ENCODE measurements around the gene ANAPC13. TPM values are rescaled to one million over a fixed set of nuclear protein-coding genes. Genes with fewer than 3 reads are reported as not detected.

Gene ANAPC13
- total RNA-seq, 2 donors from 2014 or later: 21.3 to 36.3 TPM

DNA sequence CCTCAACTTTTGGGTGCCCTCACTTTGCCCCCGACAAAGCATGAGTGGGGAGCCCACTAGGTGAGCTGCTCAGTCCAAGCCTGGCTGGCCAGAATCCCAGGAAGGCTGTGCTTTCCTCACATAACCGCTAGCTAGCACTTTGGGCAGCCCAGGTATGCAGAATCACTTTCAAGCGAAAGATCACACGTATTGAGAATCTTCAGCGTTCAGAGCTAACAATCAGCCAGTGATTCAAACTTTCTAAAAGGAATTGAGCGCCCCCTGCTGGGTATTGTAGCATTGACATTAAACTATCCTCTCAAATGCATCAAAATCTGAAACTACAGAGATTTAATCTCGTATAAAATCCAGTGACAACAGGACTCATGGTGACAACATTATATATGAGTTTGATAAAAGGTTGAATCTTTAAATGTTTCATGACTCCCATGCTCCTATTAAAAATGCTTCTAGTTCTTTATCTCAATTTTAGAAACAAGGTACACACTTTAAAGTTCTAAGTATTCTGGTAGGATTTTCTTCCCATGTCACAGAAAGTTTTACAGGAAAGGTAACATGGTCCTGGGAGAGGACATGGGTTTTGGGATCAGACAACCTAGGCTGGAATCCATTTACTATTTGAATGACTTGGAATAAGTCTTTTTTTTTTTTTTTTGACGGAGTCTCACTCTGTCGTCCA lies 11.8 kb downstream of the ANAPC13 start:
- peak overlapping the region in 2 of 4 donors; percentile 34 to 45 for H3K27ac ChIP-seq
- ATAC-seq: peak; percentile 81
- WGBS, 2 donors: 22% methylated on average over 9 of the region's 9 CpGs

GRCh38 chr3:134472831-134473230 lies 13.0 kb downstream of the ANAPC13 start:
- 96 to 99% methylated on average over 6 of the region's 6 CpGs for WGBS, 2 donors
- H3K4me1 ChIP-seq: peaks cover 14% of the 10 kb centered on the region
- no peak overlapping the region for H3K27ac ChIP-seq
- H3K27me3 ChIP-seq: no peaks in the 10 kb centered on the region
- ATAC-seq (no peak), DNase-seq (no peak)
- no peak overlapping the region for H3K4me3 ChIP-seq
- no peak for TF ChIP-seq POLR2A (IDR thresholded peaks at IDR 0.05)
- TF ChIP-seq CTCF (IDR thresholded peaks at IDR 0.05): no peak
- intact Hi-C loops (cut with DNase I): loop anchor here (5.0 to 10.0 kb wide), 3 partner anchors 96 to 258 kb away; no protein-coding TSS in a partner anchor
- H3K9me3 ChIP-seq: no peaks in the 10 kb centered on the region
- H3K36me3 ChIP-seq (replicated peaks in 1 of 2; ENCODE audit: insufficient read depth in 1 of 2, low read depth in 2 of 2): no peaks in the 10 kb centered on the region

More for the DNA sequence above, 11.8 kb downstream of the ANAPC13 start:
- Histone ChIP-seq H3K36me3 (replicated peaks in 1 of 2; ENCODE audit: insufficient read depth in 1 of 2, low read depth in 2 of 2) (peaks cover 0 to 1% of the 10 kb centered on the region in 2 donors), H3K9me3 (no peaks in the 10 kb centered on the region), H3K4me1 (peaks cover 20% of the 10 kb centered on the region), H3K27me3 (no peaks in the 10 kb centered on the region), H3K4me3 (no peak overlapping the region)
- intact Hi-C loops (cut with DNase I): loop anchor here (5.0 to 10.0 kb wide), 3 partner anchors 97 to 259 kb away; no protein-coding TSS in a partner anchor
- TF ChIP-seq CTCF (IDR thresholded peaks at IDR 0.05): peak; percentile 42 to 90 (median 80)
- TF ChIP-seq POLR2A (IDR thresholded peaks at IDR 0.05): no peak
- DNase-seq: peak; percentile 78 to 83 (median 82)

- Histone ChIP-seq H3K4me1 (peaks cover 12% of the 10 kb centered on the region), H3K9me3 (no peaks in the 10 kb centered on the region), H3K27me3 (no peaks in the 10 kb centered on the region), H3K36me3 (replicated peaks in 1 of 2; ENCODE audit: insufficient read depth in 1 of 2, low read depth in 2 of 2) (no peaks in the 10 kb centered on the region), H3K4me3 (no peak overlapping the region), H3K27ac (no peak overlapping the region)
- intact Hi-C loops (cut with DNase I): loop anchor here (5.0 to 10.0 kb wide), 3 partner anchors 94 to 257 kb away; no protein-coding TSS in a partner anchor
- TF ChIP-seq POLR2A (IDR thresholded peaks at IDR 0.05) (no peak), CTCF (IDR thresholded peaks at IDR 0.05) (no peak)
- 83 to 88% methylated on average over 8 of the region's 8 CpGs for WGBS, 2 donors
- ATAC-seq (no peak), DNase-seq (no peak)
Measured at GRCh38 chr3:134471521-134472193, 14.1 kb downstream of the ANAPC13 start.

- WGBS, 2 donors: 86 to 93% methylated on average over 4 of the region's 4 CpGs
- H3K9me3 ChIP-seq: no peaks in the 10 kb centered on the region
- DNase-seq (no peak), ATAC-seq (no peak)
- intact Hi-C loops (cut with DNase I): no loop called here
- no peak overlapping the region for H3K27ac ChIP-seq
- H3K4me3 ChIP-seq: no peak overlapping the region
- H3K4me1 ChIP-seq: no peaks in the 10 kb centered on the region
- no peaks in the 10 kb centered on the region for H3K36me3 ChIP-seq (replicated peaks in 1 of 2; ENCODE audit: insufficient read depth in 1 of 2, low read depth in 2 of 2)
- TF ChIP-seq CTCF (IDR thresholded peaks at IDR 0.05): no peak
- TF ChIP-seq POLR2A (IDR thresholded peaks at IDR 0.05): no peak
- H3K27me3 ChIP-seq: no peaks in the 10 kb centered on the region
Measured at GRCh38 chr3:134468519-134468918, 17.3 kb downstream of the ANAPC13 start.

Measured in body of pancreas (tissue), 4 donors.